M059J (cell line): ENCODE results near the gene TLCD1. TPM values are rescaled to one million over a fixed set of nuclear protein-coding genes. Genes with fewer than 3 reads are reported as not detected.

ENCODE experiments used
- DNase-seq: peaks from one replicate; pipeline ENCODE4 v3.0.0-alpha.2; 2012; ENCODE audit warnings: low read depth
- total RNA-seq: library from RNA; depleted of rRNA; stranded (reverse); fragments of >200 nt; shearing (Covaris generic); gene quantifications from 2 replicates; pipeline ENCODE4 v1.2.3, GENCODE V29; 2014; rRNA removed

Gene TLCD1
- total RNA-seq = 9.4 and 11.2 TPM in 2 replicates

- DNase-seq = peak; percentile 61
These were observed at the start of gene TLCD1 for GRCh38 chr17:28726226-28726626. Gene TLCD1 (minus strand): TSS chr17:28726233. CDS start chr17:28726097, 136 bp downstream.

GRCh38 chr17:28774206-28774605 lies 48.2 kb upstream of the TLCD1 start:
- DNase-seq = no peak

GRCh38 chr17:28773736-28774135 lies 47.7 kb upstream of the TLCD1 start:
- no peak for DNase-seq

GRCh38 chr17:28765038-28765437 lies 39.0 kb upstream of the TLCD1 start:
- no peak for DNase-seq

- peak; percentile 77 for DNase-seq
These were observed 37.8 kb upstream of the TLCD1 start for GRCh38 chr17:28763804-28764266.

GRCh38 chr17:28763137-28763799 lies 37.2 kb upstream of the TLCD1 start:
- DNase-seq = no peak

- DNase-seq = peak; percentile 64
These were observed 34.8 kb upstream of the TLCD1 start for GRCh38 chr17:28760601-28761562.

GRCh38 chr17:28759256-28759865 lies 33.3 kb upstream of the TLCD1 start:
- DNase-seq = no peak

- DNase-seq = no peak
These were observed 32.5 kb upstream of the TLCD1 start for GRCh38 chr17:28758411-28759121.

GRCh38 chr17:28756049-28756804 lies 30.2 kb upstream of the TLCD1 start:
- no peak for DNase-seq

- DNase-seq = peak; percentile 84
These were observed 29.5 kb upstream of the TLCD1 start for GRCh38 chr17:28755486-28755885.

- DNase-seq = no peak
These were observed 25.8 kb upstream of the TLCD1 start for GRCh38 chr17:28751600-28752366.

GRCh38 chr17:28750178-28751047 lies 24.4 kb upstream of the TLCD1 start:
- DNase-seq = peak; percentile 87

- DNase-seq = no peak
These were observed 23.6 kb upstream of the TLCD1 start for GRCh38 chr17:28749516-28750177.

GRCh38 chr17:28748852-28749515 lies 23.0 kb upstream of the TLCD1 start:
- no peak for DNase-seq

GRCh38 chr17:28747801-28748750 lies 22.0 kb upstream of the TLCD1 start:
- no peak for DNase-seq
